DMS53 (cell line): ENCODE measurements around the gene MT1HL1.
A peak's percentile ranks its signal among the peaks of the same experiment; 100 is the strongest.

Source experiments
- DNase-seq: peaks from one replicate; lab custom pipeline; 2025; lab: John Stamatoyannopoulos, UW

Gene MT1HL1

DNA sequence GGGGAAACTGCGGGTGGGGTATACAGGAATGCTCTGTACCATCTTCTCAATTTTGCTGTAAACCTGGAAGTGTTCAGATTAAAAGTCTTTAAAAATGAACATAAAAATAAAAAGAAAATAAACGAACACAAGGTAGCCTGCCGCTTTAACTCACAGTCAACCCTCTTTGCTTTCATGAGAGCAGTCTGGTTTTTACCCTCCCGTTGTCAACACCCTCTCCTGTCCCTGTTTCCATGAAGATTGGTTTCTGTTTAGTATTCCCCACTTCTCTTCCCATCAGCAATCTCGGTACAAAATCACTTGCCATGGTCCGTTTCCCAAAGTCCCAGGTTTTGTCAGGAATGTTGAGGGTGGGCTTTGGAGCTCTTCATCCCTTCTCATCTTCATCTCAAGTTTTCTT lies 28.8 kb downstream of the MT1HL1 start:
- DNase-seq, result no peak

DNA sequence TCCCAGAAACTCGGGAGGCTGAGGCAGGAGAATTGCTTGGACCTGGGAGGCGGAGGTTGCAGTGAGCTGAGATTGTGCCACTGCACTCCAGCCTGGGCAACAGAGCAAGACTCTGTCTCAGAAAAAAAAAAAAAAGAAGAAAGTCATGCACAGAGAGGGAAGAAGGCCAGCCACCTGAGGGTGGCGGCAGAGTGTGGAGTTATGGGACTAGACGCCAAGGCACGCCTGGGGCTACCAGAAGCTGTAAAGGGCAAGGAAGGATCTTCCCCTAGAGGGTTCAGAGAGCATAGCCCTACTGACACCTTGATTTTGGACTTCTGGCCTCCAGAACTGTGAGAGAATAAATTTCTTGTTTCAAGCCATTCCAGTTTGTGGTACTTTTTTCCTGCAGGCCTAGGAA lies 30.2 kb downstream of the MT1HL1 start:
- peak; percentile 59 for DNase-seq

DNA sequence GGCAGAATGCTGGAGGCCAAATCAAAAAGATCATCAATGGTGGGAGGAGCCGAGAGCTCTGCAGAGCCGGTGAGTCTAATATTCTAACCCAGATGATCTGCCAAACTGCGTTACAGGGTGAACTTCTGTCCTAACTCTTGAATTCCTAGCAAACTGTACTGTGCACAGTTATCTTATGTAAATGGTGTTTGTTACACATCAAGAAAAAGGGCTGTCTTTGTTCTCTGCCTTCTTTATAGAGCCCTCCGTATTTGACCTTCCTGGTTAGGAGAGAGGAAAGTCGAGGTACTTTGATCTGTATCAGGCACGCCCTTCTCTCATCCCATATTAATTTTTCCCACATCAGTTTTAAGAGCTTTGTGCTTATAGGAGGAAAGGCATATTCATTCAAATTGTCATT lies 37.6 kb downstream of the MT1HL1 start:
- no peak for DNase-seq

DNA sequence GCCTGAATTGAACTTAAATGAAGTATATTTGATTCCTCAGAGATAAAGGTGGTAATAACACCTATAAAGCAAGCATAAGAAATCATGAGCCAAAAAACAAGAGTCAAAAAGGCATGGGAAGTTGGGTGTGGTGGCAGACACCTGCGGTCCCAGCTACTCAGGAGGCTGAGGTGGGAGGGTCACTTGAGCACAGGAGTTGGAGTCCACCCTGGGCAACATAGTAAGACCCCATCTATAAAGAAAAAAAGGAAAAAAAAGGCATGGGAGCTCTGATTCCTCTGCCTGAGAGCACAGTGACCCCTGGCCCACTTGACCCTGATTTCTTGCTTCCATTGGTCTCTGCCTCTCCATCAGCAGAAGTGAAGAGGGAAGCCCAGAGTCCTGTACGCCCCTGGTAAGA lies 40.3 kb downstream of the MT1HL1 start:
- DNase-seq, result no peak

DNA sequence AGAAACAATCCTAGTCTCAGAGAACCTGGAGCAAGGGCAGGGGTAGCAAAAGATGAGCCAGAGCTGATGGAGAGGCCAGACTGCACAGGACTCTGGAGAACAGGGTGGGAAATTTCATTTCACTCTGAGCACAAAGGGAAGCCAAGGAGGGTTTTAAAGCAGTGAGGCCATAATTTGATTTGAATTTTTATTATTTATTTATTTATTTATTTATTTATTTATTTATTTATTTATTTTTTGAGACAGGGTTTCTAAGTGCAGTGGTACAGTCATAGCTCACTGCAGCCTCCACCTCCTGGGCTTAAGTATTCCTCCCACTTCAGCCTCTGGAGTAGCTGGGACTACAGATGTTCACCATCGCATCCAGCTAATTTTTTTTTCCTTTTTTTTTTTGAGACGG lies 45.1 kb downstream of the MT1HL1 start:
- no peak for DNase-seq

DNA sequence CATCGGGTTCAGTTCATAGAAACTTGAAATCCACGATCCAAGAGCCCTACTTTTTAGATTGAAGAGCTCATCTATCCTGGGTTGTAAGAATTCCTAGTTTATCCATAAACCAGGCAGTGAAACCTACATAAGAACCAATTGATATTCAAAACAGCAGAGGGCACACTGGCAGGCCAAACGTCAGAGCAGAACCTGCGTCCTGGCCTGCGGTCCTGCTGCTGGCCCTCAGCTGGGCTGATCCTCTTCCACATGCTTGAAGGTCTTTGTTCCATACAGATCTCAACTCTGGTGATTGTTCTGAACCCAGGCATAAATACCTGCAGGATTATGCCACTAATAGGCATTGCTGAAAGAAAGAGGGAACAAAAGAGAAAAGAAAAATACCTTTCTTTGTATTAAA lies 47.0 kb downstream of the MT1HL1 start:
- DNase-seq, result no peak
